Peyer's patch (tissue), 4 donors: ENCODE data around the gene FKBP10.

ENCODE experiments used
- CTCF ChIP-seq, 6 experiments: fragments of 450-650 bp in 4 of 6; fragments of 200-600 bp in 2 of 6; sonication (generic) in 1 of 6; IDR thresholded peaks; one replicate each; pipeline ENCODE4 v1.5.1; 2017 to 2019; ENCODE audit warnings: antibody characterized with exemption in 6 of 6, mild to moderate bottlenecking in 3 of 6, moderate library complexity in 1 of 6
- POLR2A ChIP-seq, 2 donors: fragments of 450-650 bp; IDR thresholded peaks; one replicate each; pipeline ENCODE4 v1.5.1; 2017; ENCODE audit warnings: antibody characterized with exemption in 2 of 2, mild to moderate bottlenecking in 2 of 2, moderate library complexity in 2 of 2

- TF ChIP-seq CTCF (IDR thresholded peaks at IDR 0.05): no peak
- TF ChIP-seq POLR2A (IDR thresholded peaks at IDR 0.05): no peak
Observed at GRCh38 chr17:41763327-41763726, 49.5 kb upstream of the FKBP10 start.
